ENCODE measurements around the gene COL5A1.

DNA sequence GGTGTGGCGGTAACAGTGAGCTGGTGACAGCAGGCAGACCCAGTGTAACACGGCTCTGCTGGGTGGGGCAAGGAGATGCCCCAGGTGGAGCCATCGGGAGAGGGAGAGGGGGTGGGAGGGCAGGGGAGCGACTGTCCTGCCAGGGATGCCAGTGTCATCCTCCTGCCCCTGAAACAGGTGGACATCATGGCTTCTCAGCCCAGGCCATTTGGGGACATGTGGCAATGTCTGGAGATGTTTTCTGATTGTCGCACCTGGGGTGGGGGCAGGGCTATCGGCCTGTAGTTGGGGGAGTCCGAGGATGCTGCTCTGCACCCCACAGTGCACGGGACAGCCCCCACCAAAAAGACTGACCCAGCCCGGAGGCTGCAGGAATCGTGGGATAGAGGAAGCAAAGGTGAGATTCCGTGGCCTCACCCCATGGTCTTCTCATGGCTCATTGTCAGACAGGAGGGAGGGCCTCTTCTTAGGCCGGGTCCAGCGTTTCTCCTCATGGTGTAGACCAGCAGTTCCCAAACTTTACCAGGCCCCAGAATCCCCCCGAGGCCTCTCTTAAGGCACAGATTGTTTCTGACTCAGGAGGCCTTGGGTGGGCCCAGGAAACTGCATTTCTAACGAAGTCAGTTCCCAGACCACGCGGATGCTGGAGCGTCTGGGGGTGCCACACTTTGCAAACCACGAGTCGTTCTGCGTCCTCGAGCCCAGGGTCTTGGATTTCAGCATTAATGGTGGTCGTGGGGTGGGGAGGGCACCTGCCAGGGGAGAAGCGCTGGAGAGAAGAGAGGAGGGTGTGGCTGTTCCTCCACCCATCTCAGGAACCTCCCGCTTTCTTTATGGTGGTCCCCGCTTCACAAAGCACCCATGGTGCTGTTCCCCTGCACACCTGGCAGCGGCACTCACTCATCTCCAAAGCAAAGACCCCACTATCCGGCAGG lies 11.0 kb downstream of the COL5A1 start:
- TF ChIP-seq EZH2phosphoT487 (IDR thresholded peaks at IDR 0.05; ENCODE audit: unreplicated experiment), result no peak
- TF ChIP-seq, protein P1, sequence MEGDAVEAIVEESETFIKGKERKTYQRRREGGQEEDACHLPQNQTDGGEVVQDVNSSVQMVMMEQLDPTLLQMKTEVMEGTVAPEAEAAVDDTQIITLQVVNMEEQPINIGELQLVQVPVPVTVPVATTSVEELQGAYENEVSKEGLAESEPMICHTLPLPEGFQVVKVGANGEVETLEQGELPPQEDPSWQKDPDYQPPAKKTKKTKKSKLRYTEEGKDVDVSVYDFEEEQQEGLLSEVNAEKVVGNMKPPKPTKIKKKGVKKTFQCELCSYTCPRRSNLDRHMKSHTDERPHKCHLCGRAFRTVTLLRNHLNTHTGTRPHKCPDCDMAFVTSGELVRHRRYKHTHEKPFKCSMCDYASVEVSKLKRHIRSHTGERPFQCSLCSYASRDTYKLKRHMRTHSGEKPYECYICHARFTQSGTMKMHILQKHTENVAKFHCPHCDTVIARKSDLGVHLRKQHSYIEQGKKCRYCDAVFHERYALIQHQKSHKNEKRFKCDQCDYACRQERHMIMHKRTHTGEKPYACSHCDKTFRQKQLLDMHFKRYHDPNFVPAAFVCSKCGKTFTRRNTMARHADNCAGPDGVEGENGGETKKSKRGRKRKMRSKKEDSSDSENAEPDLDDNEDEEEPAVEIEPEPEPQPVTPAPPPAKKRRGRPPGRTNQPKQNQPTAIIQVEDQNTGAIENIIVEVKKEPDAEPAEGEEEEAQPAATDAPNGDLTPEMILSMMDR (conservative IDR thresholded peaks at IDR 0.05; ENCODE audit: low read depth in 2 of 2), result no peak
- TF ChIP-seq JUNB (IDR thresholded peaks at IDR 0.05; ENCODE audit: unreplicated experiment), result no peak
- no peak for TF ChIP-seq POLR2AphosphoS5 (IDR thresholded peaks at IDR 0.05; ENCODE audit: low read depth)
- TF ChIP-seq, protein P2, sequence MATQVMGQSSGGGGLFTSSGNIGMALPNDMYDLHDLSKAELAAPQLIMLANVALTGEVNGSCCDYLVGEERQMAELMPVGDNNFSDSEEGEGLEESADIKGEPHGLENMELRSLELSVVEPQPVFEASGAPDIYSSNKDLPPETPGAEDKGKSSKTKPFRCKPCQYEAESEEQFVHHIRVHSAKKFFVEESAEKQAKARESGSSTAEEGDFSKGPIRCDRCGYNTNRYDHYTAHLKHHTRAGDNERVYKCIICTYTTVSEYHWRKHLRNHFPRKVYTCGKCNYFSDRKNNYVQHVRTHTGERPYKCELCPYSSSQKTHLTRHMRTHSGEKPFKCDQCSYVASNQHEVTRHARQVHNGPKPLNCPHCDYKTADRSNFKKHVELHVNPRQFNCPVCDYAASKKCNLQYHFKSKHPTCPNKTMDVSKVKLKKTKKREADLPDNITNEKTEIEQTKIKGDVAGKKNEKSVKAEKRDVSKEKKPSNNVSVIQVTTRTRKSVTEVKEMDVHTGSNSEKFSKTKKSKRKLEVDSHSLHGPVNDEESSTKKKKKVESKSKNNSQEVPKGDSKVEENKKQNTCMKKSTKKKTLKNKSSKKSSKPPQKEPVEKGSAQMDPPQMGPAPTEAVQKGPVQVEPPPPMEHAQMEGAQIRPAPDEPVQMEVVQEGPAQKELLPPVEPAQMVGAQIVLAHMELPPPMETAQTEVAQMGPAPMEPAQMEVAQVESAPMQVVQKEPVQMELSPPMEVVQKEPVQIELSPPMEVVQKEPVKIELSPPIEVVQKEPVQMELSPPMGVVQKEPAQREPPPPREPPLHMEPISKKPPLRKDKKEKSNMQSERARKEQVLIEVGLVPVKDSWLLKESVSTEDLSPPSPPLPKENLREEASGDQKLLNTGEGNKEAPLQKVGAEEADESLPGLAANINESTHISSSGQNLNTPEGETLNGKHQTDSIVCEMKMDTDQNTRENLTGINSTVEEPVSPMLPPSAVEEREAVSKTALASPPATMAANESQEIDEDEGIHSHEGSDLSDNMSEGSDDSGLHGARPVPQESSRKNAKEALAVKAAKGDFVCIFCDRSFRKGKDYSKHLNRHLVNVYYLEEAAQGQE (IDR thresholded peaks at IDR 0.05; ENCODE audit: unreplicated experiment), result no peak
- no peak for TF ChIP-seq EZH2 (IDR thresholded peaks at IDR 0.05; ENCODE audit: low read depth, unreplicated experiment)
- TF ChIP-seq ZNF114 (CRISPR knock-in tag; IDR thresholded peaks at IDR 0.05), result no peak
- TF ChIP-seq ZNF331 (CRISPR knock-in tag; IDR thresholded peaks at IDR 0.05; ENCODE audit: low read depth), result no peak
- TF ChIP-seq, protein P3, sequence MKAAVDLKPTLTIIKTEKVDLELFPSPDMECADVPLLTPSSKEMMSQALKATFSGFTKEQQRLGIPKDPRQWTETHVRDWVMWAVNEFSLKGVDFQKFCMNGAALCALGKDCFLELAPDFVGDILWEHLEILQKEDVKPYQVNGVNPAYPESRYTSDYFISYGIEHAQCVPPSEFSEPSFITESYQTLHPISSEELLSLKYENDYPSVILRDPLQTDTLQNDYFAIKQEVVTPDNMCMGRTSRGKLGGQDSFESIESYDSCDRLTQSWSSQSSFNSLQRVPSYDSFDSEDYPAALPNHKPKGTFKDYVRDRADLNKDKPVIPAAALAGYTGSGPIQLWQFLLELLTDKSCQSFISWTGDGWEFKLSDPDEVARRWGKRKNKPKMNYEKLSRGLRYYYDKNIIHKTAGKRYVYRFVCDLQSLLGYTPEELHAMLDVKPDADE (IDR thresholded peaks at IDR 0.05), result no peak
- TF ChIP-seq STAT1 (IDR thresholded peaks at IDR 0.05; ENCODE audit: unreplicated experiment), result no peak
- TF ChIP-seq CREB1 (CRISPR knock-in tag; IDR thresholded peaks at IDR 0.05; ENCODE audit: low read depth), result no peak

Data from GM23338 (cell line).